ENCODE data around the gene BCOR. TPM values are rescaled to one million over a fixed set of nuclear protein-coding genes. Genes with fewer than 3 reads are reported as not detected.

Gene BCOR
- total and polyA plus RNA-seq, 9 of the 15 experiments (the other 6 are each of a cell fraction or from before 2014, with no cell fraction given) = 27.5 to 113 (median 37.6) TPM

- no peak overlapping the region for H3K9ac ChIP-seq (ENCODE audit: insufficient read depth in 1 of 2, low read depth in 2 of 2, low read length in 2 of 2)
- H3K79me2 ChIP-seq (ENCODE audit: control insufficient read depth, insufficient read depth, low read length) = peaks cover 20% of the 10 kb centered on the region
- in situ Hi-C loops (cut with MboI) = no loop called here
- DNase-seq (ENCODE audit: extremely low read depth in 1 of 4, low spot score in 3 of 4) = no peak
- no peak overlapping the region for H2AFZ ChIP-seq (ENCODE audit: low read depth, low read length)
- H4K20me1 ChIP-seq (replicated peaks; ENCODE audit: control insufficient read depth, insufficient read depth, low read length) = no peaks in the 10 kb centered on the region
- H3K4me3 ChIP-seq = no peak overlapping the region
- no peaks in the 10 kb centered on the region for H3K27me3 ChIP-seq (ENCODE audit: control insufficient read depth in 2 of 2, insufficient read depth in 2 of 2, low read length in 2 of 2)
- H3K27ac ChIP-seq (ENCODE audit: extremely low read depth, low read depth, low read length) = no peak overlapping the region
- no peaks in the 10 kb centered on the region for H3K9me1 ChIP-seq (ENCODE audit: control insufficient read depth, insufficient read depth, low read length)
- no peaks in the 10 kb centered on the region for H3K4me1 ChIP-seq (replicated peaks in 1 of 2; ENCODE audit: control insufficient read depth in 2 of 2, insufficient read depth in 2 of 2, low read length in 2 of 2)
- no peak for ATAC-seq
- no TSS peak for BruUV-seq (replicated peaks)
- no peak for FAIRE-seq
- peaks cover 99% of the 10 kb centered on the region for H3K36me3 ChIP-seq (ENCODE audit: control insufficient read depth, insufficient read depth, low read length)
- intact Hi-C loops (cut with micrococcal nuclease) = no loop called here
- peaks cover 14% of the 10 kb centered on the region for H3K9me3 ChIP-seq (replicated peaks; ENCODE audit: control insufficient read depth, insufficient read depth, low read depth, low read length)
- no peak overlapping the region for H3K4me2 ChIP-seq (ENCODE audit: insufficient read depth, low read length)
- WGBS (ENCODE audit: insufficient coverage, low coverage, missing lambda C conversion rate) = 88% methylated on average over 4 of the region's 4 CpGs
- POLR2A ChIA-PET = no interaction called here
- CTCF ChIA-PET (ENCODE audit: low intra/inter-chr PET ratio) = no interaction called here
- TF ChIP-seq HBP1 (CRISPR knock-in tag; IDR thresholded peaks at IDR 0.05) (no peak), ZBTB49 (CRISPR knock-in tag; IDR thresholded peaks at IDR 0.05; ENCODE audit: borderline replicate concordance) (no peak), PHF8 (IDR thresholded peaks at IDR 0.05; ENCODE audit: borderline replicate concordance, low read length) (no peak), SIN3B (IDR thresholded peaks at IDR 0.05; ENCODE audit: low read depth) (no peak), FOXP1 (CRISPR knock-in tag; IDR thresholded peaks at IDR 0.05) (no peak), STAT6 (CRISPR knock-in tag; IDR thresholded peaks at IDR 0.05) (no peak), SNIP1 (IDR thresholded peaks at IDR 0.05; ENCODE audit: low read depth) (no peak), ARNT (IDR thresholded peaks at IDR 0.05) (no peak), NR3C1 (CRISPR knock-in tag; IDR thresholded peaks at IDR 0.05) (no peak), SREBF1 (IDR thresholded peaks at IDR 0.05; ENCODE audit: borderline replicate concordance, low read depth, low read length) (no peak), NFIC (IDR thresholded peaks at IDR 0.05) (no peak), RHOXF2B (CRISPR knock-in tag; conservative IDR thresholded peaks at IDR 0.05) (no peak)
- TF ChIP-seq, protein P1, sequence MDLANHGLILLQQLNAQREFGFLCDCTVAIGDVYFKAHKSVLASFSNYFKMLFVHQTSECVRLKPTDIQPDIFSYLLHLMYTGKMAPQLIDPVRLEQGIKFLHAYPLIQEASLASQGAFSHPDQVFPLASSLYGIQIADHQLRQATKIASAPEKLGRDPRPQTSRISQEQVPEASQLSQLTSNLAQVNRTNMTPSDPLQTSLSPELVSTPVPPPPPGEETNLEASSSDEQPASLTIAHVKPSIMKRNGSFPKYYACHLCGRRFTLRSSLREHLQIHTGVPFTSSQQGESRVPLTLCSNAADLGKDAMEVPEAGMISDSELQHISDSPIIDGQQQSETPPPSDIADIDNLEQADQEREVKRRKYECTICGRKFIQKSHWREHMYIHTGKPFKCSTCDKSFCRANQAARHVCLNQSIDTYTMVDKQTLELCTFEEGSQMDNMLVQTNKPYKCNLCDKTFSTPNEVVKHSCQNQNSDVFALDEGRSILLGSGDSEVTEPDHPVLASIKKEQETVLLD (IDR thresholded peaks at IDR 0.05) = no peak
- TF ChIP-seq, protein P2, sequence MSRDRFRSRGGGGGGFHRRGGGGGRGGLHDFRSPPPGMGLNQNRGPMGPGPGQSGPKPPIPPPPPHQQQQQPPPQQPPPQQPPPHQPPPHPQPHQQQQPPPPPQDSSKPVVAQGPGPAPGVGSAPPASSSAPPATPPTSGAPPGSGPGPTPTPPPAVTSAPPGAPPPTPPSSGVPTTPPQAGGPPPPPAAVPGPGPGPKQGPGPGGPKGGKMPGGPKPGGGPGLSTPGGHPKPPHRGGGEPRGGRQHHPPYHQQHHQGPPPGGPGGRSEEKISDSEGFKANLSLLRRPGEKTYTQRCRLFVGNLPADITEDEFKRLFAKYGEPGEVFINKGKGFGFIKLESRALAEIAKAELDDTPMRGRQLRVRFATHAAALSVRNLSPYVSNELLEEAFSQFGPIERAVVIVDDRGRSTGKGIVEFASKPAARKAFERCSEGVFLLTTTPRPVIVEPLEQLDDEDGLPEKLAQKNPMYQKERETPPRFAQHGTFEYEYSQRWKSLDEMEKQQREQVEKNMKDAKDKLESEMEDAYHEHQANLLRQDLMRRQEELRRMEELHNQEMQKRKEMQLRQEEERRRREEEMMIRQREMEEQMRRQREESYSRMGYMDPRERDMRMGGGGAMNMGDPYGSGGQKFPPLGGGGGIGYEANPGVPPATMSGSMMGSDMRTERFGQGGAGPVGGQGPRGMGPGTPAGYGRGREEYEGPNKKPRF (IDR thresholded peaks at IDR 0.05; ENCODE audit: low read depth, low read length) = no peak
Measured at GRCh38 chrX:40056420-40056819, 41.3 kb downstream of the BCOR start.
